Upper lobe of left lung (tissue), 4 donors: Measurements from ENCODE around the gene FBXL19.

Experiments
- CTCF ChIP-seq, 6 experiments: fragments of 450-650 bp in 4 of 6; fragments of 200-600 bp in 2 of 6; sonication (generic) in 2 of 6; IDR thresholded peaks; one replicate each; pipeline ENCODE4 v1.5.1; 2016 to 2019; ENCODE audit warnings: antibody characterized with exemption in 6 of 6
- POLR2A ChIP-seq, 4 donors: fragments of 450-650 bp; IDR thresholded peaks; one replicate each; pipeline ENCODE4 v1.5.1; 2016 to 2017; ENCODE audit warnings: antibody characterized with exemption in 4 of 4, mild to moderate bottlenecking in 2 of 4
- POLR2AphosphoS5 ChIP-seq, 2 donors: sonication (generic); formaldehyde crosslinking; IDR thresholded peaks; one replicate each; pipeline ENCODE4 v1.5.1; 2017; ENCODE audit warnings: antibody characterized with exemption in 2 of 2

GRCh38 chr16:30931068-30931650, 7.8 kb downstream of the FBXL19 start:
- TF ChIP-seq CTCF (IDR thresholded peaks at IDR 0.05) = no peak
- no peak for TF ChIP-seq POLR2A (IDR thresholded peaks at IDR 0.05)
- no peak for TF ChIP-seq POLR2AphosphoS5 (IDR thresholded peaks at IDR 0.05)
